ENCODE data around the gene INHBB.
"Not testable (repeated sequence)": the region's sequence is repeated elsewhere in the genome, so short reads cannot be mapped to it uniquely, and the experiment has no call there.

The INHBB gene

GRCh38 chr2:120376679-120377640 is 31.0 kb downstream of the INHBB start:
- no peak for DNase-seq (ENCODE audit: low read depth in 2 of 3, low spot score in 1 of 3)

GRCh38 chr2:120378605-120379004 is 32.7 kb downstream of the INHBB start:
- no peak for DNase-seq (ENCODE audit: low read depth in 2 of 3, low spot score in 1 of 3)

- no peak for DNase-seq (ENCODE audit: low read depth in 2 of 3, low spot score in 1 of 3)
These were observed 34.3 kb downstream of the INHBB start for GRCh38 chr2:120379916-120380893.

GRCh38 chr2:120381192-120381591 is 35.3 kb downstream of the INHBB start:
- no peak for DNase-seq (ENCODE audit: low read depth in 2 of 3, low spot score in 1 of 3)

GRCh38 chr2:120381661-120382060 is 35.7 kb downstream of the INHBB start:
- DNase-seq (ENCODE audit: low read depth in 2 of 3, low spot score in 1 of 3) = no peak

GRCh38 chr2:120382541-120383144 is 36.7 kb downstream of the INHBB start:
- no peak for DNase-seq (ENCODE audit: low read depth in 2 of 3, low spot score in 1 of 3)

GRCh38 chr2:120383191-120383590 is 37.3 kb downstream of the INHBB start:
- DNase-seq (ENCODE audit: low read depth in 2 of 3, low spot score in 1 of 3) = no peak

GRCh38 chr2:120383631-120384340 is 37.9 kb downstream of the INHBB start:
- no peak for DNase-seq (ENCODE audit: low read depth in 2 of 3, low spot score in 1 of 3)

- no peak for DNase-seq (ENCODE audit: low read depth in 2 of 3, low spot score in 1 of 3)
These were observed 38.8 kb downstream of the INHBB start for GRCh38 chr2:120384486-120385354.

- DNase-seq (ENCODE audit: low read depth in 2 of 3, low spot score in 1 of 3) = no peak
These were observed 39.6 kb downstream of the INHBB start for GRCh38 chr2:120385355-120386127.

- DNase-seq (ENCODE audit: low read depth in 2 of 3, low spot score in 1 of 3) = no peak
These were observed 42.5 kb downstream of the INHBB start for GRCh38 chr2:120388222-120389035.

GRCh38 chr2:120389036-120389391 is 43.1 kb downstream of the INHBB start:
- DNase-seq (ENCODE audit: low read depth in 2 of 3, low spot score in 1 of 3) = no peak

GRCh38 chr2:120390381-120391055 is 44.6 kb downstream of the INHBB start:
- DNase-seq (ENCODE audit: low read depth in 2 of 3, low spot score in 1 of 3) = no peak

- DNase-seq (ENCODE audit: low read depth in 2 of 3, low spot score in 1 of 3) = not testable (repeated sequence)
These were observed 45.4 kb downstream of the INHBB start for GRCh38 chr2:120391382-120391781.

GRCh38 chr2:120391911-120392665 is 46.2 kb downstream of the INHBB start:
- no peak for DNase-seq (ENCODE audit: low read depth in 2 of 3, low spot score in 1 of 3)

GRCh38 chr2:120392923-120393322 is 47.0 kb downstream of the INHBB start:
- DNase-seq (ENCODE audit: low read depth in 2 of 3, low spot score in 1 of 3) = no peak

- no peak for DNase-seq (ENCODE audit: low read depth in 2 of 3, low spot score in 1 of 3)
These were observed 47.5 kb downstream of the INHBB start for GRCh38 chr2:120393456-120393855.
